Measurements from ENCODE around the gene SNAP47. TPM values are rescaled to one million over a fixed set of nuclear protein-coding genes. Genes with fewer than 3 reads are reported as not detected.

SNAP47 gene
- total RNA-seq, 2 donors from 2014 or later = 51.6 to 74.7 TPM

DNA sequence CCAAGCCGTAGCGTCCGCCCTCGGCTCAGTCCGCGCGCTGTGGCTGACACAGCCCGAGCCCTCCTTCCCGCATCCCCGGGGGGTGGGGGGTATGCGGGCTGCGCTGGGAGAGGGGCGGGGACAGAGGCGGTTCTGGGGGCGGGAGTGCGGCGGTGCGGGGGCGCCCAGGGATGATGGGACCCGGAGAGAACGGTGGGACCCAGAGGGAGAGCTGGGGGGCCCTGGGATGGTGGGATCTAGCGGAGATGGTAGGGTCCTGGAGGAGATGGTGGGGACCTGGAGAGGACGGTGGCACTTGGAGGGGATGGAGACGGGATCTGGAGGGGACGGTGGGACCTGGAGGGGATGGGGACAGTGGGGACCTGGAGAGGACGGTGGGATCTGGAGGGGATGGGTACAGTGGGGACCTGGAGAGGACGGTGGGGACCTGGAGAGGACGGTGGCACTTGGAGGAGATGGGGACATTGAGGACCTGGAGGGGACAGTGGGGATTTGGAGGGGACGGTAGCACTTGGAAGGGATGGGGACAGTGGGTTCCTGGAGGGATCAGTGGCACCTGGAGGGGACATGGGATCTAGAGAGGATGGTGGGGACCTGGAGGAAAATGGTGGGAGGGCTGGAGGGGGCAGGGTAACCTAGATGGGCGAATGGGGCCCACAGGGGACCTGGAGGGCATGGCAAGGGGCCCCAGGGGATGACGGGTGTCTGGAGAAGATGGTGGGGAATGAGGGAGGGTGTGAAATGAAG lies 477 bp downstream of the SNAP47 start:
- no peak for TF ChIP-seq POLR2AphosphoS5 (IDR thresholded peaks at IDR 0.05)
- TF ChIP-seq, protein P1, sequence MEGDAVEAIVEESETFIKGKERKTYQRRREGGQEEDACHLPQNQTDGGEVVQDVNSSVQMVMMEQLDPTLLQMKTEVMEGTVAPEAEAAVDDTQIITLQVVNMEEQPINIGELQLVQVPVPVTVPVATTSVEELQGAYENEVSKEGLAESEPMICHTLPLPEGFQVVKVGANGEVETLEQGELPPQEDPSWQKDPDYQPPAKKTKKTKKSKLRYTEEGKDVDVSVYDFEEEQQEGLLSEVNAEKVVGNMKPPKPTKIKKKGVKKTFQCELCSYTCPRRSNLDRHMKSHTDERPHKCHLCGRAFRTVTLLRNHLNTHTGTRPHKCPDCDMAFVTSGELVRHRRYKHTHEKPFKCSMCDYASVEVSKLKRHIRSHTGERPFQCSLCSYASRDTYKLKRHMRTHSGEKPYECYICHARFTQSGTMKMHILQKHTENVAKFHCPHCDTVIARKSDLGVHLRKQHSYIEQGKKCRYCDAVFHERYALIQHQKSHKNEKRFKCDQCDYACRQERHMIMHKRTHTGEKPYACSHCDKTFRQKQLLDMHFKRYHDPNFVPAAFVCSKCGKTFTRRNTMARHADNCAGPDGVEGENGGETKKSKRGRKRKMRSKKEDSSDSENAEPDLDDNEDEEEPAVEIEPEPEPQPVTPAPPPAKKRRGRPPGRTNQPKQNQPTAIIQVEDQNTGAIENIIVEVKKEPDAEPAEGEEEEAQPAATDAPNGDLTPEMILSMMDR (IDR thresholded peaks at IDR 0.05) = no peak
- TF ChIP-seq POLR2A (IDR thresholded peaks at IDR 0.05) = no peak
- under 1% methylated on average over 27 of the region's 31 CpGs for WGBS
- H3K36me3 ChIP-seq = peaks cover 0 to 3% of the 10 kb centered on the region in 2 donors
- H3K9me3 ChIP-seq = no peaks in the 10 kb centered on the region
- H3K27me3 ChIP-seq (replicated peaks; ENCODE audit: insufficient read depth) = no peaks in the 10 kb centered on the region
- H3K27ac ChIP-seq = peak overlapping the region; percentile 83 to 89
- intact Hi-C loops (cut with DNase I) = loop anchor here (2.0 to 5.0 kb wide), 2 partner anchors 21 to 173 kb away; partner anchors contain the start of gene ZNF678
- H3K4me1 ChIP-seq (replicated peaks) = no peaks in the 10 kb centered on the region
- no peak for DNase-seq (ENCODE audit: low spot score)
- peak overlapping the region; percentile 90 to 93 for H3K4me3 ChIP-seq

DNA sequence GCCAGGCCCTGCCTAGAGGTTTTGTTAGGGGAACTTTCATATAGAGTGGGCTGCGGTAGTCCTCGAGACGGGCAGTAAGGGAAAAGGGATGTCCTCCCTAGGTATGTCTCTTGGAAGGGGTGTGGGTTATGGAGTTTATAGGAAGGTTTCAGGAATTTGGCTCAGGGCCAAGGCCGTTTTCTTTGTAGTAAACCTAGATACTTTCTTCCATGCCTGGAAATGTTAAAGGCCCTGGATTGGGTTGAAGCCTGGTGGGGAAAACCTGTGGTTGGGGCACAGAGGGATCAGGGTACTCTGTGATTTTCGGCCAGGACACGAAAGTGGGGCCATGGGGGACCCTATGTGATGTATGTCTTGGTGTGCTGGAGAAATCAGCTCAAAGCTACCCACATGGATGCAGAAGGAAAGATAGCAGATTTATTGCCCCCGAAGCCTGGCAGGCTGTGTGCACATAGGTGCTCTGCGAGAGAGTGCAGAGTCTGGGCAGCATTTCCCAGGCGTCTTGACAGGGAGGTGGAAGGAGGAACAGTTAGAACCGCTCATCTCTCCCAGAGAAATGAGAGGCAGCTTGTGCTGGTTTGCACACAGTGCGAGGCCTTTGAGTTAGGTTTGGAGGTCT lies 1.7 kb downstream of the SNAP47 start:
- TF ChIP-seq POLR2A (IDR thresholded peaks at IDR 0.05) (no peak), POLR2AphosphoS5 (IDR thresholded peaks at IDR 0.05) (no peak)
- TF ChIP-seq, protein P1 (IDR thresholded peaks at IDR 0.05) = no peak
- intact Hi-C loops (cut with DNase I) = loop anchor here (5.0 kb wide), 1 partner anchor 175 kb away; the partner anchor contains the start of gene ZNF678
- Histone ChIP-seq H3K27ac (no peak overlapping the region), H3K27me3 (replicated peaks; ENCODE audit: insufficient read depth) (no peaks in the 10 kb centered on the region), H3K4me1 (replicated peaks) (no peaks in the 10 kb centered on the region), H3K4me3 (no peak overlapping the region), H3K9me3 (no peaks in the 10 kb centered on the region), H3K36me3 (peaks cover 0 to 3% of the 10 kb centered on the region in 2 donors)
- no peak for DNase-seq (ENCODE audit: low spot score)
- 75% methylated on average over 11 of the region's 11 CpGs for whole genome bisulfite sequencing

- Histone ChIP-seq H3K27ac (no peak overlapping the region), H3K4me1 (replicated peaks) (no peaks in the 10 kb centered on the region), H3K4me3 (no peak overlapping the region), H3K9me3 (no peaks in the 10 kb centered on the region), H3K36me3 (no peaks in the 10 kb centered on the region), H3K27me3 (replicated peaks; ENCODE audit: insufficient read depth) (no peaks in the 10 kb centered on the region)
- TF ChIP-seq, protein P1 (IDR thresholded peaks at IDR 0.05) = no peak
- TF ChIP-seq POLR2A (IDR thresholded peaks at IDR 0.05) = no peak
- TF ChIP-seq POLR2AphosphoS5 (IDR thresholded peaks at IDR 0.05) = no peak
- 85% methylated on average over 9 of the region's 9 CpGs for WGBS
- no peak for DNase-seq (ENCODE audit: low spot score)
- intact Hi-C loops (cut with DNase I) = loop anchor here (5.0 kb wide), 1 partner anchor 177 kb away; the partner anchor contains the start of gene ZNF678
Observed at GRCh38 chr1:227738820-227739219, 3.6 kb downstream of the SNAP47 start.

GRCh38 chr1:227739636-227740035 lies 4.4 kb downstream of the SNAP47 start:
- Histone ChIP-seq H3K9me3 (no peaks in the 10 kb centered on the region), H3K36me3 (no peaks in the 10 kb centered on the region), H3K27ac (no peak overlapping the region), H3K4me3 (no peak overlapping the region), H3K27me3 (replicated peaks; ENCODE audit: insufficient read depth) (no peaks in the 10 kb centered on the region), H3K4me1 (replicated peaks) (peaks cover under 1% of the 10 kb centered on the region)
- 91% methylated on average over 7 of the region's 7 CpGs for WGBS
- TF ChIP-seq POLR2AphosphoS5 (IDR thresholded peaks at IDR 0.05) (no peak), POLR2A (IDR thresholded peaks at IDR 0.05) (no peak)
- TF ChIP-seq, protein P1 (IDR thresholded peaks at IDR 0.05) = no peak
- intact Hi-C loops (cut with DNase I) = loop anchor here (5.0 kb wide), 1 partner anchor 177 kb away; the partner anchor contains the start of gene ZNF678
- DNase-seq (ENCODE audit: low spot score) = no peak

All from prostate gland (tissue), 2 donors.